PFSK-1 (cell line): Measurements from ENCODE around the gene SOX5.

ENCODE experiments used
- FOXP2 ChIP-seq: optimal IDR thresholded peaks from 2 replicates; pipeline ENCODE3; 2011; ENCODE audit warnings: borderline replicate concordance, control low read depth, inconsistent platforms; ENCODE audit not compliant: insufficient read depth; ENCODE audit errors: extremely low read length, extremely low read depth
- POLR2AphosphoS5 ChIP-seq: IDR thresholded peaks from 2 replicates; pipeline ENCODE4 v1.6.1; 2012; ENCODE audit warnings: low read depth, mild to moderate bottlenecking, control low read depth, low read length, moderate library complexity
- REST ChIP-seq, 2 experiments: IDR thresholded peaks; 2 replicates each; pipeline versions ENCODE4 v1.6.1 to v1.8.0; 2011 to 2012; ENCODE audit warnings: low read depth in 2 of 2, low read length in 2 of 2, control low read depth in 1 of 2, inconsistent platforms in 1 of 2, mild to moderate bottlenecking in 1 of 2, moderate library complexity in 1 of 2; ENCODE audit not compliant: insufficient read depth in 1 of 2
- SIN3A ChIP-seq: IDR thresholded peaks from 2 replicates; pipeline ENCODE4 v1.6.1; 2012; ENCODE audit warnings: mild to moderate bottlenecking, low read length, moderate library complexity, borderline replicate concordance; ENCODE audit not compliant: insufficient read depth
- TAF1 ChIP-seq: IDR thresholded peaks from 2 replicates; pipeline ENCODE4 v1.6.1; 2012; ENCODE audit warnings: low read length, control low read depth, borderline replicate concordance; ENCODE audit not compliant: insufficient read depth

The SOX5 gene

GRCh38 chr12:23742574-23742973 is 206.9 kb downstream of the SOX5 start:
- TF ChIP-seq REST (IDR thresholded peaks at IDR 0.05; ENCODE audit: insufficient read depth in 1 of 2, low read depth in 2 of 2, low read length in 2 of 2) (no peak), POLR2AphosphoS5 (no peak), SIN3A (no peak), FOXP2 (no peak), TAF1 (no peak)

GRCh38 chr12:23731493-23731892 is 218.0 kb downstream of the SOX5 start:
- TF ChIP-seq POLR2AphosphoS5 (no peak), REST (IDR thresholded peaks at IDR 0.05; ENCODE audit: insufficient read depth in 1 of 2, low read depth in 2 of 2, low read length in 2 of 2) (no peak), TAF1 (no peak), FOXP2 (no peak), SIN3A (no peak)

GRCh38 chr12:23731035-23731434 is 218.4 kb downstream of the SOX5 start:
- TF ChIP-seq POLR2AphosphoS5 (no peak), REST (IDR thresholded peaks at IDR 0.05; ENCODE audit: insufficient read depth in 1 of 2, low read depth in 2 of 2, low read length in 2 of 2) (no peak), SIN3A (no peak)

DNA sequence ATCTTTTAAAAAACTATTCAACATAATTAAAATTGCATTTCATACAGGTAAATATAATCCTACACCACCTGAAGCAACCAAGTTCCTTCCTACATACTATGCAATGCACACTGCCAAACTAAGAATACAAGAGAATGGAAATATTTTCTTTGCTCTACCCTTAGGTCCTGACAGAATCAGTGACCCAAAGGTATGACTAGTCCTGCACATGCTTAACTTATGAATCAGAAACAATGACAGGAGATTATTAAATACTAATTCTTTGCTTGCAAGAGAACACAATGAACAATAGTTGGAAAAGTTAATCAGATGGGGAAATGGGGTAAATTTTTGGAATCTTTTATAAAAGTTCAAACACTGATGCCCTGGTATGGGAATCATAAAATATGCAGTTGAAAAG is 220.1 kb downstream of the SOX5 start:
- no peak for TF ChIP-seq POLR2AphosphoS5
- TF ChIP-seq FOXP2, result no peak
- TF ChIP-seq TAF1, result no peak
- no peak for TF ChIP-seq SIN3A
- TF ChIP-seq REST (IDR thresholded peaks at IDR 0.05; ENCODE audit: insufficient read depth in 1 of 2, low read depth in 2 of 2, low read length in 2 of 2), result no peak

DNA sequence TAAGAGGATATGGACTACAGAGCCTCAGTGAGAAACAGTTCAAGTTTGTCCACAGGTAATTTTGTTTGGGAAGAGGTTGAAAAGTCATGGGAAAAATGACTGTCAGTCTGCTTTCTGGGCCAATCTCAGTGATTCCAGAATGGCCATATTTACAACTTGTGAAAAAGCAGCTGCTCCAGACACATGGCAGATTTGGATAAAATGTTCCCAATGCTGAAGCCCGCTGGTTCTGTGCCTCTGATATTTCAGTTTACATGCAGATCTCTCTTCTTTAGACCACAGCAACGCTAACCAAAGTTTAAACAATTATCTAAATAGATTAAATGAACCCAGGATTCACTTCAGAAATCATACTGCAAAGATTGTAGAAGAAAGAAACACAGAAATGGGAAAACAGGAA is 222.8 kb downstream of the SOX5 start:
- TF ChIP-seq POLR2AphosphoS5, result no peak

- TF ChIP-seq FOXP2, result no peak
- TF ChIP-seq SIN3A, result no peak
- TF ChIP-seq REST (IDR thresholded peaks at IDR 0.05; ENCODE audit: insufficient read depth in 1 of 2, low read depth in 2 of 2, low read length in 2 of 2), result no peak
Measured at GRCh38 chr12:23722655-23723054, 226.8 kb downstream of the SOX5 start.
